HFFc6 (cell line): ENCODE data around the gene PSEN2. TPM values are rescaled to one million over a fixed set of nuclear protein-coding genes. Genes with fewer than 3 reads are reported as not detected.
A peak's percentile ranks its signal among the peaks of the same experiment; 100 is the strongest.

Experiments
- DNase-seq: peaks from one replicate; pipeline ENCODE4 v3.0.0-alpha.2; 2018
- H3K27ac Mint-ChIP-seq: 2 replicates; pipeline ENCODE4 v1.8.0; 2020; ENCODE audit warnings: mild to moderate bottlenecking, mixed read lengths
- H3K27me3 Mint-ChIP-seq: 2 replicates; pipeline ENCODE4 v1.8.0; 2021; ENCODE audit warnings: mild to moderate bottlenecking, moderate library complexity, mixed read lengths; ENCODE audit not compliant: insufficient read depth
- H3K36me3 Mint-ChIP-seq: 2 replicates; pipeline ENCODE4 v1.8.0; 2021; ENCODE audit warnings: low read depth, mixed read lengths
- H3K4me1 Mint-ChIP-seq: 2 replicates; pipeline ENCODE4 v1.8.0; 2020; ENCODE audit warnings: low read depth, mixed read lengths
- H3K4me3 Mint-ChIP-seq: 2 replicates; pipeline ENCODE4 v1.8.0; 2020; ENCODE audit warnings: mild to moderate bottlenecking, moderate library complexity, mixed read lengths
- H3K9me3 Mint-ChIP-seq: 2 replicates; pipeline ENCODE4 v1.8.0; 2020; ENCODE audit warnings: mild to moderate bottlenecking, mixed read lengths
- CTCF ChIP-seq: fragments of 200-600 bp; sonication (generic); IDR thresholded peaks from 2 replicates; pipeline ENCODE4 v1.5.0; 2021; ENCODE audit warnings: antibody characterized with exemption, mild to moderate bottlenecking
- total RNA-seq, 6 experiments: library from RNA; stranded (reverse); fragmentation: NEBNext Ultra II Directional; extraction: Animal tissue kit (Norgen Biotek cat#: 25700); gene quantifications; 2 replicates in 1 of 6; 3 replicates in 5 of 6; pipeline ENCODE4 v1.2.3, GENCODE V29; 2021

The PSEN2 gene
- total RNA-seq, 6 experiments from 2014 or later = 11.0 to 17.4 (median 13.4) TPM

- DNase-seq = no peak
- peaks cover 24% of the 10 kb centered on the region for H3K4me1 Mint-ChIP-seq
- H3K27ac Mint-ChIP-seq = no peak overlapping the region
- H3K9me3 Mint-ChIP-seq = no peaks in the 10 kb centered on the region
- TF ChIP-seq CTCF = no peak
- peaks cover 2% of the 10 kb centered on the region for H3K27me3 Mint-ChIP-seq
- no peaks in the 10 kb centered on the region for H3K36me3 Mint-ChIP-seq
- H3K4me3 Mint-ChIP-seq = no peak overlapping the region
Observed at GRCh38 chr1:226825746-226826100, 44.7 kb upstream of the PSEN2 start.

- no peaks in the 10 kb centered on the region for H3K36me3 Mint-ChIP-seq
- no peaks in the 10 kb centered on the region for H3K9me3 Mint-ChIP-seq
- H3K27me3 Mint-ChIP-seq = peaks cover 2% of the 10 kb centered on the region
- TF ChIP-seq CTCF = no peak
- DNase-seq = no peak
- no peak overlapping the region for H3K4me3 Mint-ChIP-seq
- peak overlapping the region; percentile 10; the same call in 1 of the 2 replicates for H3K27ac Mint-ChIP-seq
- H3K4me1 Mint-ChIP-seq = peaks cover 14% of the 10 kb centered on the region
Observed at GRCh38 chr1:226826479-226827261, 43.7 kb upstream of the PSEN2 start.

GRCh38 chr1:226827458-226827857 is 43.0 kb upstream of the PSEN2 start:
- peaks cover 10% of the 10 kb centered on the region for H3K4me1 Mint-ChIP-seq
- H3K36me3 Mint-ChIP-seq = no peaks in the 10 kb centered on the region
- no peak for TF ChIP-seq CTCF
- H3K9me3 Mint-ChIP-seq = no peaks in the 10 kb centered on the region
- DNase-seq = no peak
- peaks cover 8% of the 10 kb centered on the region for H3K27me3 Mint-ChIP-seq
- peak overlapping the region; percentile 77; the same call in 1 of the 2 replicates for H3K27ac Mint-ChIP-seq
- H3K4me3 Mint-ChIP-seq = no peak overlapping the region

GRCh38 chr1:226827968-226828513 is 42.4 kb upstream of the PSEN2 start:
- H3K9me3 Mint-ChIP-seq = peaks cover 4% of the 10 kb centered on the region
- peak overlapping the region; percentile 77 for H3K27ac Mint-ChIP-seq
- H3K27me3 Mint-ChIP-seq = peaks cover 7% of the 10 kb centered on the region
- no peaks in the 10 kb centered on the region for H3K36me3 Mint-ChIP-seq
- peak; percentile 88 for DNase-seq
- peaks cover 10% of the 10 kb centered on the region for H3K4me1 Mint-ChIP-seq
- peak; percentile 99 for TF ChIP-seq CTCF
- H3K4me3 Mint-ChIP-seq = no peak overlapping the region

GRCh38 chr1:226829105-226829504 is 41.3 kb upstream of the PSEN2 start:
- Mint-ChIP-seq H3K27ac (no peak overlapping the region), H3K9me3 (peaks cover 14% of the 10 kb centered on the region), H3K27me3 (peaks cover 16% of the 10 kb centered on the region), H3K4me3 (no peak overlapping the region), H3K36me3 (peaks cover 8% of the 10 kb centered on the region), H3K4me1 (peaks cover 10% of the 10 kb centered on the region)
- no peak for TF ChIP-seq CTCF
- DNase-seq = no peak
